Fibroblast of upper back skin (primary cell): ENCODE results near the gene ERMAP.
"Not testable (repeated sequence)": the region's sequence is repeated elsewhere in the genome, so short reads cannot be mapped to it uniquely, and the experiment has no call there.

Experiments
- DNase-seq: peaks from one replicate; pipeline ENCODE4 v3.0.0-alpha.2; 2013

ERMAP gene

DNA sequence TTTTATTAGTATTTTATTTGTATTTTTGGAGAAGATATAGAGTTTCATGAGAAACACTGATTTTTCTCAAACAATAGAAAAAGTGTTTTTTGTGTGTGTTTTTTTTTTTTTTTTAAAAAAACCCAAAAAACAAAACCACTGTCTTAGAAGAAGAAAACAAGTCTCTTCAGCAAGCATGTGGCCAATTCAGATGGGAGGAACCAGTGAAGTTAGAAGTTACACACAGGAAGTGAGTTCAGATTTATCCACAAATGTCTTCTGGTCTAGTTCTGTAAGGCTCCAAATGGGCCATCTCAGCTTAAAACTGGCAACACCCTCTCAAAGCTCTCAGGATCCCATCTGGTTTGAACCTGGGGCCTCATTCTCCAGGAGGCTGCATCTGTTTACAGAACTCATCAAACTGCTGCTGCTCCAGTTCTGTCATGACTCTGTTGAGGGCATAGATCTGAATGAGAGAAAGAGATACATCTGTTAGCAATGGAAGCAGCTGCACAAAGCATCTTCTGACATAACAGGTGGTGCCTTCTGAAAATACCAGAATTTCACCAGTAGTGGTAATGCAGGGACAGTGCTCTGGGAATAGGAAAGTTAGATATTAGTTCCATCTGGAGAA, 9.8 kb upstream of the ERMAP start:
- no peak for DNase-seq

DNA sequence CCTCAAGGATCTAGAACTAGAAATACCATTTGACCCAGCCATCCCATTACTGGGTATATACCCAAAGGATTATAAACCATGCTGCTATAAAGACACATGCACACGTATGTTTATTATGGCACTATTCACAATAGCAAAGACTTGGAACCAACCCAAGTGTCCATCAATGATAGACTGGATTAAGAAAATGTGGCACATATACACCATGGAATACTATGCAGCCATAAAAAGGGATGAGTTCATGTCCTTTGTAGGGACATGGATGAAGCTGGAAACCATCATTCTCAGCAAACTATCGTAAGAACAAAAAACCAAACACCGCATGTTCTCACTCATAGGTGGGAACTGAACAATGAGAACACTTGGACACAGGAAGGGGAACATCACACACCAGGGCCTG, 2.1 kb upstream of the ERMAP start:
- not testable (repeated sequence) for DNase-seq

DNA sequence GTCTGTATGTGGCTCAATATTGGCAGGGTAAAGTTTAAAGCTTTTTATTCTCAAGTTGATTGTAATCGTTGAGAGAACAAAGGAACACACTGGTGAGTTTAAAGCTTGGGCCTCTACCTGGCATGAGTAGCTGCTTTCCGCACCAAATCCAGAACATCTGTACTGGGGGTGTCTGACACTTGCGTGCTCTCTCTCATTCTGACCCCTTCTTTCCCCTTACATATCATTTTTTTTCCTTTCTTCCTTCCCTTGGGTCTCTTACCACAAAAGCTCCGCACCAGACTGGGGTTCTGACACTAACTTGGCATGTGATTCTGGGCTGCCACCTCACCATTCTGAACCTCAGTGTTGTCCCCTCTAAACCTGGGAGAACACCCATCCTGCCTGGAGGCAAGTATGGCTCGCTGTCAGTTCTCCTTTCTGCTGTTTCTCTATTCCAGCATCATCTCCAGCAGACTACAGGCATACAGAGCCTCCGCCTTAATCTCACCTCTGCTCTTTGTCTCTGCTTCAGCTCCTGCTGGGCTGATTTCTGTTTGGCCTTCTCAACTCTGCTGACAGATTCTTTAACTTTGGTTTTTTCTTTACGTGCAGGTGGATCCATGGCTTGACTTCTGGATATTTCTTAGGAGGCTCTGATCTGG, 859 bp upstream of the ERMAP start:
- no peak for DNase-seq

DNA sequence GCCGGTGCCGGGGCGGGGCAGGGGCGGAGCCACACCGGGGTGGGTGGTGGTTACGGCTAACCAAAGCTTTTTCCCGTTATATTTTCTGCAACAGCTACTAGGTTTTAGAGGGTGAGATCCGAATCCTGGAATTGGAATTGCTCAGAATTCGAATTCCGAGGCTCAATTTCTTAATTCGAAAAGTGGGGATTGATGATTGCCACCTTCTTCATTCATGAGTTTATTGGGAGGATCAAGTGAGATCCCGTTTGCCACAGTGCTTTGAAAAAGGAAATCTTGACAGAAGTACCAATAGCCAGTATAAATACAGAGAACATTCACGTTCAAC, 482 bp downstream of the ERMAP start:
- DNase-seq = no peak

DNA sequence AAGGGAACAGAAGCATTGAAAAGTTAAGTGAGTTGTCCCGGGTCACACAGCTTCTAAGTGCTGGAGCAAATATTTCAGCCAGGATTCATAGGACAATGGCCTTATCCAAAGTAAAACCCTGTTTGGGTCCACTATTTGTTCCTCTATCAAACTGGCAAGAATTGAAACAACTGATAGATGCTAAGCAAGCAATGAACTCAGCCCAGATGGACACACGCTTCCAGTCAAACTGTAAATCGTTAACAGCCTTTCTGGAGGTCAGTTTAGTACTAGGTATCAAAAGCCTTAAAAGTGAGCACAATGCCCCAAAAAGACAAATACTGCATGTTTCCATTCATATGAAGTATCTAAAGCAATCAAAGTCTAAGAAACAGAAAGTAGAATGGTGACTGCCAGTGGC, 1.1 kb downstream of the ERMAP start:
- DNase-seq = no peak

DNA sequence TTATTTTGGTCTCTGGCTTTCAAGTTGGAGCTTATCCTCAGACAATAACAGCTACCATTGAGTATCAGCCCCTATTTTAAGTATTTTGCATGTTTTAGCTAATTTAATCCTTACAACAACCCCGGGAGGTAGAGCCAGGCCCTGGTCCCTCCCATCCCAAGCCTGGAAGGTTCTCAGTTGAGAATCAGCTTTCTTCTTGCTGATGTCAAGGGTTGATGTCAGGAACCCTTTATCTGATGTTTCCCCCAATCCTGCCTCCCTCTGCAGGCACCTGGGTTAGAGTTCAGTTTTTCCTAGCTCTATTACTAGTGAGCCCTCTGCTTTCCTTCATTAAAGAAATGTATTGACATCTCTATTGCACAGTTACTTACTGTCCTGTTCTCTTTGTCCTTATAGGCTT, 3.9 kb downstream of the ERMAP start:
- DNase-seq = no peak

DNA sequence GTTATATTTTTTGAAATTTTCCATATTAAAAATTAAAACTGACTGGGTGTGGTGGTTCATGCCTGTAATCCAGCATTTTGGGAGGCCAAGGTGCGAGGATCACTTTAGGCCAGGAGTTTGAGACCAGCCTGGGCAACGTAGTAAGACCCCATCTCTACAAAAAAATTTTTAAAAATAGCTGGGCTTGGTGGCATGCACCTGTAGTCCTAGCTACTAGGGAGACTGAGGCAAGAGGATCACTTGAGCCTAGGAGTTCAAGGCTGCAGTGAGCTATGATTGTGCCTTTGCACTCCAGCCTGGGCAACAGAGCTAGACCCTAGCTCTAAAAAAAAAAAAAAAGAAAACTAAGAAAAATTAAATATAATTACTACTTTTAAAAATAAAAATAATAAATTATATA, 4.8 kb downstream of the ERMAP start:
- no peak for DNase-seq

DNA sequence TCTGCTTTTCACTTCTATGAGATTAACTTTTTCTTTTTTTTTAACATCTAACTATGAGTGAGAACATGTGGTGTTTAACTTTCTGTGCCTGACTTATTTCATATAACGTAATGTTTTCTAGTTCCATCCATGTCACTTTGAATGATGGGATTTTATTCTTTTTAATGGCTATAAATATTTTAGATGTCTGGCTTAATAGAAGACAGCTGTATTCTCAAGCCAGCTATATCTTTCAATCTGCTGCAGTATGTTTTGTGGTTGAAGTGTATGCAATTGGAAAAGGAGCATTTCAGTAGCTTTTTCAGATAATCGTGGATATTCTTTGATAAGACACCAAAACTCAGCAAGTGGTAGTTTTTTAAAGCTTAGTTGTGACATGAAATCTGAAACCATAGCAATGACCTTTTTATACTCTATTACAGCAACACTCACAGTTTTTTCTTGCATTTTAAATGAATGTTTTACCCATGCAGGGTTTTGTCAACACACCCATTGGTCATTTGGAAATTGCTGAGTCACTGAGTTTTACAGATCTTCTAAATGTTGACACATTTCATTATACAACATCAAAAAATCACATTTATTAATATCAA, 6.0 kb downstream of the ERMAP start:
- peak; percentile 88 for DNase-seq

DNA sequence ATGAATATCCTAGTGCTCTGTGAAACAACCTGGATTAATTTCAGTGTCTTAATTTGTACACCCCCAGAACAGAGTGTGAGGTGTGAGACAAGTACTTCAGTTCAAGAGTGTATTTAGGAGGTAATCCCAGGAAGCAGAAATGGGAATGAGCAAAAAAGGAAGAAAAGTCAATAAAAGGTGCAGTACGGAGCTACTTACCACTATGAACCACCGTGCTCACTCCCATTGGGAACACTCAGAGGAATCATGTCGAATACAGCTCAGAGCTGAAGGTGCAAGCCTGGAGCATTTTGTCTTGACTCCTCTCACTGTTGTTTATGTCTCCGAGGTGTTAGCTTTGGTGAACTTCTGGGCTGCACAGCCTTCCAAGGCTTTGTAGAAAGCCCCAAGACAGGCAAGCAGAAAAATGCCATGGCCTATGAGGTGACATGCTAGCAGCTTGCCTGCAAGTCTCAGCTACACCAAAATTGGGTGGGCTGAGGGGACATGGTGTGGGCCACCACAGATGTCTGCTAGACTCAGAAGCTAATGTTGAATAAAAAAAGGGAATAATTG, 7.6 kb downstream of the ERMAP start:
- no peak for DNase-seq

DNA sequence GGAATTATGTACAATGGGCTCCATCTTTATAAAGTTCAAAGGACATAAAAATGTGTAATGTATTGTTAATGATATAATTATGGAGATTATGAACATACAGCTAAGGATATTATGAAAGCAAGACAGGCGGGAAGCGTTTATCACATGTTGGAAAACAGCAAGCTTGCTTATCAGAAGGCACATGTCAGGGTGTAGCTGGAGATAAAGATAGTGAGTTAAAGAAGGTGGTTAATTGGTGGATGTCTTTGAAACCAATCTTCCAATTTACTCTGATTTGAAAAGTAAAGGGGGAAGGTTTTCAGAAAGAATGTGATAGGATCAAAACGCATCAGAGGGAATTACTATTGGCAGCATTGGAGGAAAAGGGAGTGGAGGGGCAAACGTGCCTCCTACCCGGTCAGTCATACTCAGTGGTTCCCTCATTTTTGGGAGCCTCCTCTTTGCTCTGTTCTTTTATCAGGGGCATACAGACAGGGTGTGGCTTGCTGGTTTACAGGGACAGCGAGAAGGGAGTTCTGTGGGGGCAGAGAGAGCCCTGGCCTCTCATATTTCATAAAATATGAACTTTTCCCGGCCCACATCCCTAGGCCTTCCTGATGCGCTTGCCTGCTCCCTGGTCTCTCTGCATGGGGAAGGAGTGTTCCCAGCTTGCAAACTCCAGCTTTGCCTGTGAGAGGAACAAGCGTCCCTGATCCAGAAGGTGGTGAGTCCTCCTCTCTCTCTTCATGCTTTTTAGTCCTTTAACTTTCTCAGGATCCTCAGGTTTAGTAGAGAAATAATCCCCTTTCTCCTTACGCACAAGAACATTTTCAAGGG, 8.3 kb downstream of the ERMAP start:
- DNase-seq = no peak

DNA sequence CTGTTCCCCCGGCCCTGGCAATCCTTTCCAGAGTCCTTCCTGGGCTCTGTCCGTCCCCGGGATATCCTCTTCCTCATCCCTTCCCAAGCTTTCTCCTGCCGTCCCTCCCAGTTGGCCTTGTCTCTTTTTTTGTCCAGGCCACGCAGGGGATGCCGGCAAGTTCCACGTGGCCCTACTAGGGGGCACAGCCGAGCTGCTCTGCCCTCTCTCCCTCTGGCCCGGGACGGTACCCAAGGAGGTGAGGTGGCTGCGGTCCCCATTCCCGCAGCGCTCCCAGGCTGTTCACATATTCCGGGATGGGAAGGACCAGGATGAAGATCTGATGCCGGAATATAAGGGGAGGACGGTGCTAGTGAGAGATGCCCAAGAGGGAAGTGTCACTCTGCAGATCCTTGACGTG, 13.7 kb downstream of the ERMAP start:
- no peak for DNase-seq

DNA sequence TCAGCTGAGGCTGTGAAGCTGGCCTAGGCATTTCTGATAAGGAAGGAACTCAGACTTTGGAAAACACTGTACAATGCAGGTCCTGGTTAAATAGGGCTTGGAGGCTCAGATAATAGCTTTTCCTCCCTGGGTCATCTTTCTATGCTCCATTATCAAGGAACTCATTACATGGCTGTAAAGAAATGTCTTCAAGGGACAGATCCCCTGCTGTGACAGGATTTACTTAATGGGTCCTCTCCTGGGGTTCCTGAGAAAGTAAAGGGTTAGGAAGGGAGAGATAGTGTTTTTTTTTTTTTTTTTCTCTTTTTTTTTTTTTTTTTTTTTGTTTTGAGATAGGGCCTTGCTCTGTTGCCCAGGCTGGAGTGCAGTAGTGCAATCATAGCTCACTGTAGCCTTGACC, 14.4 kb downstream of the ERMAP start:
- DNase-seq = no peak

DNA sequence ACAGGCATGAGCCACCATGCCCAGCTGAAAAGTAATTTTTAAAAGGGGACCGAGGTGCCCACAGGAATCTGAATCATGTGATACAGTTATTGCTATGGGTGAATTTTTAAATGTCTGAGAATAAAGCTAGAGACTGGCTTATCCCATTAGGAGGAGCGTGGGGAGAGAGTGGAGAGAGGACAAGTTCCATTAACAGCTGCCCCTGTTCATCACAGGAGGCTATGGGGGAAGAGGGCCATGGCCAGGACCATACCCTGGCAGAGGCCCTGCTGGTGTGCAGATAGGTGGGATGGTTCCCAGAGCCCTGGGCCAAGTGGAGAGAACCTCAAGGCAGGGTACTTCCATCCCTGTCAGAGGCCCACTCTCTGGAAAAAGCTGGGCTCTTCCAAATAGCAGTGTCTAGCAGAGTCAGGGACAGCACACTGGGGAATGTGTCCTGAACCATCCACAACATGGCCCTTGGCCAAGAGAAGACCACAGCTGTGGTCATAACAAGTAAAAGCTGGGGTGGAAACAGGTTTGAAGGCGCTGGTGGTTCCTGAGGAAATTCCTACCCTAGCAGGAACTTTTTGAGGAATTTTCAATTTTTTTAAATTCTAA, 15.8 kb downstream of the ERMAP start:
- no peak for DNase-seq

DNA sequence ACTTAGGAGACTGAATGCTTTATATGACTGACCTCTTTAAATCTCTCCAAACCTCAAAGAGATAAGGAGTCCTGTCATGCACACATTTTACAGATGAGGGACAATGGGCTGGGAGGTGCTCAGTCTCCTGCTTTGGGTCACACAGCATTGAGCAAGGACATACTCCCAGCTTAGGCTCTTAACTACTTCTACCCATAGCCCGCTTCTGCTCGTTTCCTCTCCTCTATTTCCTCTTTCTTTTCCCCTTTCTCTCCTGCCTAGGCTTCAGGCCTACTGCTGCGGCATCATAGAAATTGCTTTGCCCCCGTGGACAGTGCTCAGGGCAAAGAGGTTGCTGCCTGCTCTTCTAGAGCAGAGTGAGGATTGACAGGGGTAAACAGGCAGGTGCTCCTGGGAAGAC, 17.1 kb downstream of the ERMAP start:
- DNase-seq = no peak

DNA sequence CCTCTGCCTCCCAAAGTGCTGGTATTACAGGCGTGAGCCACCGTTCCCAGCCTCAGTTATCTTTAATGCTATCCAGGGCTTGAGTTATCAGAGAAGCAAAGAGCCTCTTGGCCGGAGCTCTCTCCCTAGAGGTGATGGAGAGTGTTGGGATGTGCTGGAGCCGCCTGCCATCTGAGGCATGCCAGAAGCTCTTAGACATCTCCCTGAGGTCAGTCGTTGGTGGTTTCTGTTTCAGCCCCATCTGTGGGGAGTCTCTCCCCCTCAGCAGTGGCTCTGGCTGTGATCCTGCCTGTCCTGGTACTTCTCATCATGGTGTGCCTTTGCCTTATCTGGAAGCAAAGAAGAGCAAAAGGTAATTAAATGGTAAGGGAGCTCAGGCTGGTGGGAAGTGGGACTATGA, 17.9 kb downstream of the ERMAP start:
- no peak for DNase-seq

DNA sequence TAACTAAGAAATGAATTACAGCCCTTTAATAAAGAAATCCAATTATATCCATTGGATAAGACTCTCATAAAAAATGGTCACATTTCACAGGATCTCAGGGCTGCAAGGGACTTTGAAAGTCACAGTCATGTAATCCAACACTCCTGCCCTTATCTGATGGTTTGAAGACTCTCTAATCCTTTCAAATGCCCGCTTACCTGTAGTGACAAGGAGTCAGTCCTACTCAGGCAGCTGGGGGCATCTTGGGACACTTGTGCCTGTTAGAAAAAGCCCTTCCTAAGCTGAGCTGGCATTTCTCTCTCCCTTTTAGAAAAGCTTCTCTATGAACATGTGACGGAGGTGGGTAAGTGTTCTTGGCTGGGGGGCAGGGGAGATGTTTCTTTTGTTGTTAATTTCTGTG, 18.5 kb downstream of the ERMAP start:
- no peak for DNase-seq

DNA sequence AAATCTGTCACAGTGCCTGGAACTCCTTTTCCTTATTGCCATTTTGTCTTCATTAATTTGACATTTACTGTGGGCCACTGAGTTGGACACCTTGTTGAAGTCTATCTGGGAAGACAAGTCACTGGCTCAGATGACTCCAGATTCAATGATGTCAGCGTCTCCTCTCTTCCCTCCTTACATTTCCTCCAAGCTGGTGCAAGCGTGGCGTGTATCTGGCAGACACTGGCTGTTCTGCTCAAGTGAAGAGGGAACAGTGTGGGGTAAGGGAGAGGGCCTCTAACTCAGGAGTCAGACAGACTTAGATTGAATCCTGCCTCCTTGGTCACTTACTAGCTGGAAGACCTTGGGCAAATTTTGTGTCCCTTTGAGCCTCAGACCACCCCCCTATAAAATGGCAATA, 20.8 kb downstream of the ERMAP start:
- no peak for DNase-seq

DNA sequence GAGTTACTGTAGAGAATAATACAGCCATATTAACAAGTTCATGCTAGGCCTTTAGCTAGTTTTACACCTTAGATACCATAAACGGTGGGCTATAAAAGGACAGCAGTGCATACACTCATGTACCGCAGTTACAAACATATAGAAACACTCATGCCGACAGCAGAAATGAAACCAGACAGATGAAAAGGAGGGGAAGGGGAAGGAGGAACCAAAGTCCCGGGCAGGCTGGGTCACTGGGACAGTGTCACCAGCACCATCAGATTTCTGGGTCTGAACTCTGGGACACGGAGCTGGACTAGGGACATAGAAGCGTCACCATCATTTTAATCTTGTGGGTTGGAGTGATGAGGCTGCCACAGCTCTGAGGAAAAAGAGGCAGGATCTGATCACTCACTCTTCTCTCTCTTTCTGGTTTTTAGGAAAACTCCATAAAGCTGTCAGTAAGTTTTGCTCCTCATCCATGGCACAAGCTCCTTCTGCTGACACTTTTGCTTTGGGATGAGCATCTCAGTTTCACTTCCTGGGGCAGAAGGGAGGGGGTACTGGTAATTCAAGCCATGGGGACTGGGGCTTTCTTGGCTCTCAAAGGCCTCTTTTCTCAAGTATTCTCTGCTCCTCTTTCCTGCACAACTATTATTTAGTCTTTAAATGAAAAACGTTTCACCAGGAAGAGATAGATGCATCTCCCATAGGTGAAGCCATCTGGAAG, 21.7 kb downstream of the ERMAP start:
- DNase-seq = no peak

DNA sequence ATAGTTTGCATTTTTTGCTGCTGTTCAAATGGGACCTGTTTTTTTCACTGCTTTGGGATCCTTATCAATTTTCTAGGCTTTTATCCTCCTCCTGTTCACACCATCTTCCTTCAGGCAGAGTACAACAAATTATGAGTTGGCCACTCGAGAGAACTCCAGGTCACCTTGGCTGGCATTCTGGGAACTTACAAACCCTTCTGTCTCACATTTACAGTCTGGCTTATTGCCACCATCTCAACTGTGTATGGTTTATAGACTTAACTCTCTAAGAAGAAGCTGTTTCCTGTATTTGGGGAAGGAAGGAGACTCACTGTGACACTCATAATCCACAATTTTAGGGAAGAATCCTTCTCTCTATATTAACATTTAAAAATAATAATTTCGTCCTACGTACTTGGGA, 24.1 kb downstream of the ERMAP start:
- no peak for DNase-seq

DNA sequence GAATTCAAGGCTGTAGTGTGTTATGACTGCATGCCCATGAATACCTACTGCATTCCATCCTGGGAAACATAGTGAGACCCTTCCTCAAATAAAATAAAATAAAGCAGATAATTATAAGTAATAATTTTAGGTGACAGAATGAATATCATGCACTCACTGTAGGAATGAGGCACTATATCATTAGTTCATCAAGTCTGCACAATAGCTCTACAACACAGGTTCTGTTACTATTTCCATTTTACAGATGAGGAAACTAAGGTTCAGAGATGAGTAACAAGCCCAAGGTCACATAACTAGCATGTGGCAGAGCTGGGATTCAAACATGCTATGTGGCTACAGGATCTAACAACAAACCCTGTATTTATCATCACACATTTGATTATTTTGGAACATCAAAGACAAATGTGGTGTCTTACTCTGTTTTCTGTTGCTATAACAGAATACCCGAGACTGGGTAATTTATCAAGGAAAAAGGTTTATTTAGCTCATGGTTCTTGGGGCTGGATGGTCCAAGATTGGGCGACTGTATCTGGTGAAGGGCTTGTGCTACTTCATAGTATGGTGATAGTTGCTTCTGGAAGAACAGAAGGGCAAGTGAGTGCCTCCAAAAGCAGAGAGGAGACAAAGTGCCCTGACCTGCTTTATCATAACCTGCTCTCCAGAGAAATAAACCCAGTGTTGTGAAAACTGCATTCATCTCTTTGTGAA, 24.7 kb downstream of the ERMAP start:
- no peak for DNase-seq

DNA sequence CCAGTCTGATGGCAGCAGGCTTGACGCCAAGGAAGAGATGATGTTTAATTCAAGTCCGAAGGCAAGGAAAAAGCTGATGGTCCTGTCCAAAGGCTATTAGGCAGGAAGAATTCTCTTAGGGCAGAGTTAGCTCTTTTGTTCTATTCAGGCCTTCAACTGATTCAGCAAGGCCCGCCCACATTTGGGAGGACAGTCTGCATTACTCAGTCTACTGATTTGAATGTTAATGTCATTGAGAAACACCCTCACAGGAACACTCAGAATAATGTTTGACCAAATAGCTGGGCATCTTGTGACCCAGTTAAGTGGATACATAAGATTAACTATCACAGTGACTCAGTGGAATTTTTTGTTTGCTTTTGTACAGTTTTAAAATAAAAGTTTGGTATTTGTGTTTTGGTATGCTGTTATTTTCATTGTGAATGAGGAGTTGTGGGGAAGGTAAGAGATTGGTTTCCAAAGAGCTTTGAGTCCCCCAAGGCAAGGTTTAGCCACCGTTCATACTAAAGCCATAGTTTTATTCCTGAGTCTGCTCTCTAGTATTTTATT, 27.7 kb downstream of the ERMAP start:
- no peak for DNase-seq

DNA sequence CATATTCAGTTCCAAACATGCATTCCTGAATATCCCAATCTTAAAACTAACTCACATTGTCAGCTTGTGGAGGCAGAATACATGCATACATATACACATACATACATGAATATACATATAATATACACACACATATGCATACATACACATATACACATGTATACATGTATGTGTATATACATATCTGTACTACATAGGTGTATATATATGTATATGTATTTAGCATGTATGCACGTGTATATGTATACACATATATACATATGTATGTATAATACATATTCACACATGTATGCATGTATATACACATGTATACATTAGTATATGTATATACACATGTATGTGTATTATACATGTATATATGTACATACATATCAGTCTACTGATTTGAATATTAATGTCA, 28.3 kb downstream of the ERMAP start:
- DNase-seq = no peak
